KOPT-K1 (cell line): ENCODE results near the gene PRODH2.
"Not testable (repeated sequence)": the region's sequence is repeated elsewhere in the genome, so short reads cannot be mapped to it uniquely, and the experiment has no call there.

Experiments
- H3K27ac ChIP-seq: fragments of 200-600 bp; sonication (generic); 2 replicates; pipeline ENCODE4 v1.5.1; 2016; ENCODE audit warnings: antibody characterized with exemption, mild to moderate bottlenecking, low read depth, low read length; ENCODE audit not compliant: poor library complexity, severe bottlenecking
- H3K36me3 ChIP-seq: fragments of 200-600 bp; sonication (generic); 2 replicates; pipeline ENCODE4 v1.5.1; 2017; ENCODE audit warnings: antibody characterized with exemption, mild to moderate bottlenecking, low read length, moderate library complexity; ENCODE audit not compliant: insufficient read depth
- H3K9me3 ChIP-seq: fragments of 200-600 bp; sonication (generic); 2 replicates; pipeline ENCODE4 v1.5.1; 2017; ENCODE audit warnings: antibody characterized with exemption, low read length, mild to moderate bottlenecking; ENCODE audit not compliant: insufficient read depth, poor library complexity, severe bottlenecking

Gene PRODH2

DNA sequence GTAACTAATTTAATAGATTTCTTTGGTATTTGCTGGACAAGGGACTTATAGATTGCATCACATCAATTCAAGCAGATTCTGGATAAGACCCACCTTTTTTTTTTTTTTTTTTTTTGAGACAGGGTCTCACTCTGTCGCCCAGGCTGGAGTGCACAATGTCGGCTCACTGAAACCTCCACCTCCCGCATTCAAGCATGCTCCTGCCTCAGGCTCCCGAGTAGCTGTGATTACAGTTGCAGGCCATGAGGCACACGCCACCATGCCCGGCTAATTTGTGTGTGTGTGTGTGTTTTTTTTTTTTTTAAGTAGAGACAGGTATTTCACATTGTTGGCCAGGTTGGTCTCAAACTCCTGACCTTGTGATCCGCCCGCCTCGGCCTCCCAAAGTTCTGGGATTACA lies 4.2 kb upstream of the PRODH2 start:
- Histone ChIP-seq H3K9me3 (no peaks in the 10 kb centered on the region), H3K36me3 (no peaks in the 10 kb centered on the region), H3K27ac (no peak overlapping the region)

DNA sequence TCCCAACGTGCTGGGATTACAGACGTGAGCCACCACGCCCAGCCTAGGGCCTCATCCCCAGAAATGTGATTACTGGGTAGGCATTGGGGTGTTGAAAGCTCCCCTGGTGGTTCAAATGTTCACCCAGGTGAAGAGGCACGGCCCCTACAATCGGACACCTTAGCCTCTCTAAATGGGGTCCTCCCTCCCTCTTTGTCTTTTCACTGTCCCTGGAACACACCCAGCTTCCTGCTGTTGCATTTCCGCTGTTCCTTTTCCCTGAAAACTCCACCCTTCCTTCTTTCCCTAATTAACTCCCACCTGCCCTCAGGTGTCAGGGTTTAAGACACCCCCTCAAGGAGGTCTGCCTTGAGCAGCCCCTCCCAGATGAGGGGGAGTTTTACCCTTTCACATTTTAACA lies 3.6 kb upstream of the PRODH2 start:
- Histone ChIP-seq H3K9me3 (no peaks in the 10 kb centered on the region), H3K36me3 (no peaks in the 10 kb centered on the region), H3K27ac (no peak overlapping the region)

DNA sequence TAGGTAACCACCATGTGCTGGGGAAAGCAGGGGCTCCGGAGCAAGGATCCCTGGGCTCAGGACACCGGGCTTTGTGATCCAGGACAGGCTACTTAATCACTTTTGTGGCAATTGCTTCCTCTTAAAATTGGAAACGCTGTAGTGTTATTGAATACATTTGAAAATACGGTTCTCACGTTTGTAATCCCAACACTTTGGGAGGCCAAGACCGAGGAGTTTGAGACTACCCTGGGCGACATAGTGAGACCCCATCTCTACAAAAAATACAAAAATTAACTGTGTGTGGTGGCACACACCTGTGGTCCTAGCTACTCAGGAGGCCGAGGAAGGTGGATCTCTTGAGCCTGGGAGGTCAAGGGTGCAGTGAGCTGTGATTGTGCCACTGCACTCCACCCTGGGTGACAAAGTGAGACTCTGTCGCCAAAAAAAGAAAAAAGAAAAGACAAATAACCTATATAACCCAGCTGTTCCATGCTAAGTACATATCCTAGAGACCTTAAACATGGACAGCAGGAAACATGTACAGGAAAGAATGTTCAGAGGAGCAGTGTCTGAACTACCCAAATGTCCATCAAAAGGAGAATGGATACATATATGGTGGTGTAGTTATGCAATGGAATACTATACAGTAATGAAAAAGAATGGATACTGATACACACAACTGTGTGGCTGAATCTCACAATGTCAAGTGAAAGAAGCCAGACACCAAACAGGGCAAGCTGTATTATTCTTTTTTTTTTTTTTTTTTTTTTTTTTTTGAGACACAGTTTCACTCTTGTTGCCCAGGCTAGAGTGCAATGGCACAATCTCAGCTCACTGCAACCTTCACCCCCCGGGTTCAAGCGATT lies 622 bp upstream of the PRODH2 start:
- H3K27ac ChIP-seq, result no peak overlapping the region

DNA sequence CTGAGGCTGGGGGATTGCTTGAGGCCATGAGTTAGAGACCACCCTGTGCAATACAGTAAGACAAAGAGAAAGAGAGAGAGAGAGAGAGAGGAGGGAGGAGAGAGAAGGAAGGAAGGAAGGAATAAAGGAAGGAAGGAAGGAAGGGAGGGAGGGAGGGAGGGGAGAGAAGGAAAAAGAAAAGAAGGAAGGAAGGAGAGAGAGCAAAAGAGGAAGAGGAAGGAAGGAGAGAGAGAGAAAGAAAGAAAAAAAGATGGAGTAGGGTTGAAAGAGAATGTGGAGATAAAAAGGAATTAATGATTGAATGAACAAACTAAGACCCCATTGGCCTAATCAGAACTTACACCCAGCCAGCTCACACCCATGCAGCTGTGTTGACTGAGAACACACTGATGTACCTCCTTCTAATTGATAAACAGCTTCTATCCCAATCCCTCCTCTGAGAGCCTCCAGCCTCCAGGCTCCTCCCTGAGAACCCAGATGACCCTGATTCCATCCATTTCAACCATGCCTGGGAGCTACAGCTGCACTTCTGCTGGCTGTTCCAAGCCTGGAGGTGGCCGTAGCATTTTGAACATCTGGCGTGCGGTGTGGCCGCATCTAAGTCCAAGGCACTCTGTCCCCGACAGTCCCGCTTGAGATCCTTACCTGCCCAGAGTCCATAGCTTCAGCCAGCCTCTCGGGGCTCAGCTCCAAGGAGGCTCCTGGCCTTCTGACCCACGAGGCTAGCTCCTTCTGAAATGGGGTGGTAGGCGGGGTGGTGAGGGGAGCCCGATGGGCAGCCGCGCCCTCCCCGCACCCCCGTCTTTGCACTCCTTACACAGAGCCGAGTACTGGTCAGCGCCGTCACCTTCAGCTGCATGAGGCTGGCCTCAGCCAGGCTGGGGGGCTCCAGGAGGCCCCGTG lies 1.1 kb downstream of the PRODH2 start:
- H3K9me3 ChIP-seq, result no peaks in the 10 kb centered on the region
- H3K36me3 ChIP-seq, result no peaks in the 10 kb centered on the region
- H3K27ac ChIP-seq, result no peak overlapping the region

More for the DNA sequence above, 622 bp upstream of the PRODH2 start:
- H3K36me3 ChIP-seq, result no peaks in the 10 kb centered on the region
- H3K9me3 ChIP-seq, result no peaks in the 10 kb centered on the region

DNA sequence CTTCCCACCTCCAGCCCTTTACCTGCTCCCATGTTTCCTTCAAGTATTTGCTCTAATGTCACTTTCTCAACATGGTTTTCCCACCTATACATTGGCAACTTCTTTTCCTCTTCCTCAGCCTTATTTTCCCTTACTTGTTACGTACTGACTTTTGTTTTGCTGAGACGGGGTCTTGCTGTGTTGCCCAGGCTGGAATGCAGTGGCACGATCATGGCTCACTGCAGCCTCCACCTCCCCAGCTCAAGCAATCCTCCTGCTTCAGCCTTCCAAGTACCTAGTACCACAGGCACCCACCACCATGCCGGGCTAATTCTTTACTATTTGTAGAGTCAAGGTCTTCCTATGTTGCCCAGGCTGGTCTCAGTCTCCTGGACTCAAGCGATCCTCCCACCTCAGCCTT lies 5.0 kb downstream of the PRODH2 start:
- Histone ChIP-seq H3K36me3 (no peaks in the 10 kb centered on the region), H3K27ac (no peak overlapping the region), H3K9me3 (no peaks in the 10 kb centered on the region)

DNA sequence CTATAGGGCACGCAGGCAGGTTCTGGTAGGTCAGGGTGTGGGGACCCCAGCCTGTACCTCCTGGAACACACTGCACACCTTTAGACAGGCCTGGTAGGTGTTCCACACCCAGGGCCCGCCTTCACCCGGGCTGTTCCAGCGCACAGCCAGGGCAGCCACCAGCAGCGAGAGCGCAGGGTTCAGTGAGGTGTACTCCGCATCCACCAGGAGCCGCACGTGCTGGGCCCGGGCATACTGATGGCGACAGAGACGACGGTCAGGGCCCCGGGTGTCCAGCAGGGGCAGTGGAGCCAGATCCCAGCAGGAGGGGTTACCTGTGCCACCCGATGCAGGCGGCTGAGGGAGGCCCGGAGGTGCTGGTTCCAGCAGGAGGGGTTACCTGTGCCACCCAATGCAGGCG lies 6.0 kb downstream of the PRODH2 start:
- Histone ChIP-seq H3K27ac (no peak overlapping the region), H3K9me3 (no peaks in the 10 kb centered on the region), H3K36me3 (no peaks in the 10 kb centered on the region)

DNA sequence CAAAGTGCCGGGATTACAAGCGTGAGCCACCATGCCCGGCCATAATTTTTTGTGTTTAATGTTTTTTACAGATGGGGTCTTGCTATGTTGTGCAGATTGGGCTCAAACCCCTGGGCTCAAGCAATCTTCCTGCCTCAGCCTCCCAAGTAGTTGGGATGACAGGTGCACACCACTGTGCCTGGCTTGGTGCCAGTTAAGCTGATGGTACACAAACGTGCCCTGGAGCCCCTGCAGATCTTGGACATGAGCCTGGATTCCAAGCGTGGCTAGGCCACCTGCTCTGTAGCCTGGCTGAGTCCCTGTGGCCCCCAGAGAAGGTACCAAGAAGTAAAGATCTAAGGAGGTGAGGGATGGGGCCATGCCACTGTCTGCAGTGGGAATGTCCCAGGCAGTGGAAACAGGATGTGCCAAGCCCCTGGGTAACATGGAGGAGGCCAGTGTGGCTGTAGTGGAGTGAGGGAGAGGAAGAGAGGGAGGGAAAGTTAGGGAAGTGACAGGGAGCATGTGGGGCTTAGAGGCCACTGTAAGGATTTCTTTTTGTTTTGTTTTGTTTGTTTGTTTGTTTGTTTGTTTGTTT lies 7.0 kb downstream of the PRODH2 start:
- H3K27ac ChIP-seq, result no peak overlapping the region
- H3K36me3 ChIP-seq, result no peaks in the 10 kb centered on the region
- H3K9me3 ChIP-seq, result no peaks in the 10 kb centered on the region

DNA sequence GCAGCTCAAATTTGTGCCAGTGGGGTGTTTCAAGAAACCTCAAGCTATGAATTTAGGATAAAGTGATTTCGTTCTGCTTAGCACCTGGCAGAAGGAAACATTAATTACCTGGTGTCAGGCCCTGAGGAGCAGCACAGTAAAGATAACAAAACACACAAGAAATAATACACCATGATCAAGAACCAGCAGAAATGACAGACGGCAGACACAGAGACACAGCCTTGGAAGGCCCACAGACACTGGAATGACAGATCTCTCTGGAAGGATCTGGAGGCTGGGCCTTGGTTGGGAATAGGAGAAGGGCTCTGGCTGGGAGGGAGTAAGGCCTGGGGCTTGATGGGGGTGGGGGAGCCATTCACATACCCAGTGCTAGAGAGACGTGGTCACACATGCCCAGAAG lies 10.8 kb downstream of the PRODH2 start:
- H3K9me3 ChIP-seq, result no peaks in the 10 kb centered on the region
- no peak overlapping the region for H3K27ac ChIP-seq
- no peaks in the 10 kb centered on the region for H3K36me3 ChIP-seq

DNA sequence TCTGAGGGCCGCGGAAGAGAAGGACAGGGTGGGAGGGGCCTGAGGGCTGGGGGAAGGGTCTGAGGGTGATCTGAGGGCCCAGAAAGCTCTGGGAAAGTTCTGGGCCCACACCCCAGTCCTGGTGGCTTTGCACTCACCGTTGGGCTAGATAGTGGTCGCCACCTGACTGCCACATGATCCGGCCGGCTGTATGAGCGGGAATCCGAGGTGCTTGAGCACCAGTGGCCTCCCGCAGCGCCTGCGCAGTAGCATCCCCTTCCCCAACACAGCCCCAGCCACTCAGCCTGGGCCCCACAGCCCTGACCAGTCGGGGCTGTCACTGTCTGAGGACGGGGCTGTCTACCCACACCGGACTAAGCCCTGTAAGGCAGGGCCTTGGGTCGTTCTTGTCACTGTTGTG lies 15.0 kb downstream of the PRODH2 start:
- no peaks in the 10 kb centered on the region for H3K36me3 ChIP-seq
- H3K27ac ChIP-seq, result no peak overlapping the region
- H3K9me3 ChIP-seq, result no peaks in the 10 kb centered on the region

DNA sequence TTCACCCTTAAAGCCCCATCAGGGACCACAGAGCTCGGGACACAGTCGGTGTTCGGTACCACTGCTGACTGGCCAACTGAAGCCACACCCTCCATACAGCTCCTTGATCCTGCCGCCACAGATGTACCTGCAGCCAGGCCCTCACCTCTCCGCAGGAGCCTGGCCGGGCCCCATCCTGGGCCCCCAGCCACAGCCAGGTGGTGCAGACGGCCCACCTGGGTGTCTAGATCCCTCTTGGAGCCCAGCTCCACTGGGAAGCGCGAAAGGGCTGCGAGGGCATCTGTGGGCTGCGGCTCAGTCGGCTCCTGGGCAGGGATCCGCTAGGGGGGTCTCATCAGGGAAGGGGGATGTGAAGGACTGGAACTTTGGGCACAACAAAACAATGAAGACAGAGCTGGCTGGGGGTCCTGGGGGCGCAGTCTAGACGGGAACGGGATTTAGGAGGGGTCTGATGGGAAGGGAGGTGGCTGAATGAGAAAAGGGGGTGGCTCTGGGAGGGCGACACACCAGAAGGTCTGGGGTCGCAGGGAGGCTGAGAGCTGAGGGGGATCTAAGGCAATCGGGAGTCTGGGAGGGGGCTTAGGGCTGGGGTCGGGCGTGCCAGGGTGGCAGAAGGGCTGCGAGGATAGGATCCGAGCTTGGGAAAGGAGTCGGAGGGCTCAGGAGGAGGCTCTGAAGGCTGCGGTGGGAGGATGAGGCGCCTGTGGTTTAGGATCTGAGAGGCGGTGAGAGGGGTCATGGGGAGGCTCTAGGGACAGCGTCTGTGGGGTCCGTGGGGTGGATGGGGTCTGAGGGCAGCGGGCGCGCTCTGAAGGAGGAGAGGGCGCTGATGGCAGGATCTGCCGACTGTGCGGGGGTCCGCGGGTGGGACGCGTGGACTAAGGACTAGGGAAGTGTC lies 15.8 kb downstream of the PRODH2 start:
- no peaks in the 10 kb centered on the region for H3K36me3 ChIP-seq
- H3K27ac ChIP-seq, result no peak overlapping the region

DNA sequence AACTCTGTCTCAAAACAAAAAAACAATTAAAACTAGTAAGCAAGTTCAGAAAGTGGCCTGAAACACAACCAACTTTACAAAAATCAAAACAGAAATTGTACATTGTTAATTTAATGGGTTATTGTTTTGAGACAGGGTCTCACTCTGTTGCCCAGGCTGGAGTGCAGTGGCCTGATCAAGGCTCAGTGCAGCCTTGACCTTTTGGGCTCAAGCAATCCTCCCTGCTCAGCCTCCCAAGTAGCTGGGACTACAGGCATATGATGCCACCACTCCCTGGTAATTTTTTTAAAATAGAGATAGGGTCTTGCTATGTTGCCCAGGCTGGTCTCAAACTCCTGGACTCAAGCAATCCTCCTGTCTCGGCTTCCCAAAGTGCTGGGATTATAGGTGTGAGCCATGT lies 17.1 kb downstream of the PRODH2 start:
- not testable (repeated sequence) for H3K27ac ChIP-seq, H3K9me3 ChIP-seq, H3K36me3 ChIP-seq

More for the DNA sequence above, 15.8 kb downstream of the PRODH2 start:
- no peaks in the 10 kb centered on the region for H3K9me3 ChIP-seq

DNA sequence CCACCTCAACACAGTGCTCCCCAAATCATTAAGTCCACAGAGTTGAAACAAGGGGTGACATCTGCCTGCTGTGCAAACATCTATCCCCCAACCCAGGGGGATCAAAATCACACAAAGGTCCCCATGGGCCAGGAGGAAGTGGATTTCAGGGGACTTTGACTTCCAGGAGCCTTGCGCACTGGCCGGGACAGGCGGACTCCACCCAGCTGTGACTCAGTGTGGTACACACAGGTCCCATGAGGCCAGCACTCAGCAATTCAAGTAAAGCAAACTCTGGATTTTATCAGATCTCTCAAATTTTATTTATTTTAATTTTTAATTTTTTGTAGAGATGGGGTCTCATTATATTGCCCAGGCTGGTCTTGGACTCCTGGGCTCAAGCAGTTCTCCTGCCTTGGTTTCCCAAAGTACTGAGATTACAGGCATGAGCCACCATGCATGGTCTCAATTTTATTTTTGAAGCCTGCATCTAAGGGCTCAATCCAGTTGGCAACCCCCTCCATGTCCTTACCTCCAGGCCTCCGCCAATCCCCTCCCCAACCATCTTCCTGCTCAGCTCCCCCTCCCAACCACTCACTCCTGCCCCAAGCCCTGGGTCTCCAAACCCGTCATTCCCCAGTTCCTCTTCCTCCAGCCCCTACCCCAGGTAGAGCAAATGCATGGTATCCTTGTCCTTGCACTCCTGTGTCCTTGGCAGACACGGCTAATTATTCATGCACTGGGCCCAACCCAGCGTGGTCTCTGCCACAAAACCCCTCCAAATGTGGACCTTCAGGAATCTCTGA lies 19.1 kb downstream of the PRODH2 start:
- Histone ChIP-seq H3K27ac (no peak overlapping the region), H3K9me3 (no peaks in the 10 kb centered on the region)

DNA sequence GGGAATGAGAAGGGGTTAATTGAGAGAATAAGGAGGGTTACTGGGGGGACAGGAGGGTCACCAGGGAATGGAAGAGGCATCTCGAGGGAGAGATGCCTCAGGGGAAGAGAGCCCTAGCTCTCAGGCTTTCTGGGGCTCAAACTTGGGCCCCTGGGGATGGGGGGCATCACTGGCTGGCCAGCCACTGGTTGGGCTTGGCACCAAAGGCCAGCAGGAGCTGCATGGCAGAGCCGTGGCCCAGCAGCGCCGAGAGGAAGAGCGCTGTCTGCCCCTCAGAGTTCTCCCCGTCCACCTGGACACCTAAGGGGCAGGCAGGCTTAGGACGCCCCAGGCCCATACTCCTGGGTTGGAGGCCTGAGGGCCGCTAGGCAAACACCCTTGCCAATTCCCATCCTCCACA lies 19.8 kb downstream of the PRODH2 start:
- Histone ChIP-seq H3K36me3 (peaks cover under 1% of the 10 kb centered on the region; the same call in 1 of the 2 replicates), H3K27ac (no peak overlapping the region), H3K9me3 (no peaks in the 10 kb centered on the region)

More for the DNA sequence above, 19.1 kb downstream of the PRODH2 start:
- no peaks in the 10 kb centered on the region; the same call in 1 of the 2 replicates for H3K36me3 ChIP-seq

DNA sequence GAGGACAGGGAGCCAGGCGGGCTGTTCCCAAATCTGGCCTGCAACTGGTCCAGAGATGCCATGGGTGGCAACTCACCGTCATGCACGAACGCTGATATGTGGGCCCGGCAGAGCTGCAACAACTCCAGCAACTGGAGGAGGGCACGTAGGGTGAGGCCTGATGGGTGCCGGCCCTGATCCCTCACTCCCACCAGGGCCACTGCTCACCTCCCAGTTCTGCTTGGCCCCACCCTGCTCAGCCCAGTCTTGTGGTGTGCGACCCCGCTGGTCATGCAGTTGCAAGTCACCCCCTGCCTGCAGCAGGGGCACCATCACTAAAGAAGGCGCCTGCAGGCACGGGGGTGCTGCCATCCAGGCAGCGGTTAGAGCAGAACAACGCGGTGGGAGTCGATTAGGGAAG lies 20.3 kb downstream of the PRODH2 start:
- peaks cover 7% of the 10 kb centered on the region for H3K36me3 ChIP-seq
- no peak overlapping the region for H3K27ac ChIP-seq
- H3K9me3 ChIP-seq, result no peaks in the 10 kb centered on the region
